GM18519 (cell line): ENCODE data around the gene AP4S1.
"Not testable (repeated sequence)": the region's sequence is repeated elsewhere in the genome, so short reads cannot be mapped to it uniquely, and the experiment has no call there.

Experiments used
- ATAC-seq: cut with Tn5 transposase; IDR thresholded peaks from one replicate; pipeline ENCODE4 v1.9.1; 2021; ENCODE audit warnings: mild to moderate bottlenecking, moderate library complexity; ENCODE audit not compliant: unreplicated experiment, low FRiP score

The AP4S1 gene

DNA sequence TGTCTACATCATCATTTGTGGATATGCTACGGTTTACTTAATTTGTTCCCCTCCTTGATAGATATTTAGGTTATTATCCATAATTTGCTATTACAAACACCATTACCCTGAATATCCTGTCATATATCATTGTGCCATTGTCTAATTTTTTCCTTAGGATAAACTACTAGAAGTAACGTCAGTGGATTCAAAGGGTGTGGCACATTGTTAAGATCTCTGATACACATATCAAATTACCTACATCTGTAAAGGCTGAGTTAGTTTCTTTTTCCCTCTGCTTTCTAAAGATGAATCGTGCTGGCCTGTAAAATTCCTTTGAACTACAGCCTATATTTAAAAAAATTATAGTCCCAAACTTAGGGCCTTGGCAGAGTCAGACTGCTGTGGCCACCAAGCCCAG is 54.6 kb downstream of the AP4S1 start:
- no peak for ATAC-seq

DNA sequence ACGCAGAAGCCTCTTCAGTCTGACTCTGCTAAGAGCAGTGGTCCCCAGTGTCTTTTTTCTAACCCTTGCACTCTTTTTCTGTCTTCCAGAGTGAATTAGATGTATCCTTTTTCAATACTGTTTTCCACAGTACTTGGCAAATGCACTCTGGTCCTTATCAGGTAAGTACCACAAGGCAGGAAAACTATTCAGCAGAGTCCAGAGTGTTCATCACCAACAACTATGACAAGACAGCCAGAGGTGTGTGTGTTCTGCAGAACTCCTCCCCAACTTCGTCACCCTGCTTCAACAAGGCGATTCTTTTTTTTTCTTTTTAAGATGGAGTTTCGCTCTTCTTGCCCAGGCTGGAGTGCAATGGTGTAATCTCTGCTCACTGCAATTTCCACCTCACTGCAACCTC is 55.0 kb downstream of the AP4S1 start:
- ATAC-seq = no peak

DNA sequence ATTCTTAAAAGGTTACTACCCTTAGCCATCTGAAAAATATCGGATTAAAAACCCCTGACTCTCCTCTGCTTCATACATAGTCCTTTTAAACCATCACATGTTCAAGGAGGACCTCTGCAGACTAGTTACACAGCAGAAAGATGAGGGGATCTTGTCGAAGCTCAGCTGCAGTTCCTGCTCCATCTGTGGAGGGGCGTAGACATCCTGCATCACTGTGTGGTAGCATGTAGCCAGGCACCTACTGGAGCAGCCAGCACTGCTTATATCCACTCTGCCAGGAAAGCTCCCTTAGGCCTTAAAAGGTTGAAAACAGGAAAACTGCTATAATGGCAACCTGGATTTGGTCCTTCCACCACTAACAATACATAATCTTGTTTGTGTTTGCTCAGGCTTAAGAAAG is 58.3 kb downstream of the AP4S1 start:
- no peak for ATAC-seq

DNA sequence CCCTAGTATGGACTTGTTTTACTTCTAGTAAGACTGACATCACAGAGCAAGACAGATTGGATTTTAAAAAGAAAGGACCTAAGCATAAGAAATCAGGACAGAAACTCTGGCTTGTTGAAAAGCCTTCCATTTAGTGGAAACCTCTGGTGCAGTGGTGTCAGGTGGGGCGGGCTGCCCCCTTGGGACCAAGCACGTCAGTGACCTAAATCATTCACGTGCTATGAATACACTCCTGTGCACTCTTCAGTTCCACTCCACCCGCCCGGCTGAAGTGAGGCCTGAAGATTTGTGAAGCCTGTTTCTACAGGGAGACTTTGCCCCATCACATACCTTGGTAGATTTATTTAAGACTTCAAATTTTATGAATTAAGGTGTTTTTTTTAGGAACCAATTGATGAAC is 58.9 kb downstream of the AP4S1 start:
- ATAC-seq = no peak

DNA sequence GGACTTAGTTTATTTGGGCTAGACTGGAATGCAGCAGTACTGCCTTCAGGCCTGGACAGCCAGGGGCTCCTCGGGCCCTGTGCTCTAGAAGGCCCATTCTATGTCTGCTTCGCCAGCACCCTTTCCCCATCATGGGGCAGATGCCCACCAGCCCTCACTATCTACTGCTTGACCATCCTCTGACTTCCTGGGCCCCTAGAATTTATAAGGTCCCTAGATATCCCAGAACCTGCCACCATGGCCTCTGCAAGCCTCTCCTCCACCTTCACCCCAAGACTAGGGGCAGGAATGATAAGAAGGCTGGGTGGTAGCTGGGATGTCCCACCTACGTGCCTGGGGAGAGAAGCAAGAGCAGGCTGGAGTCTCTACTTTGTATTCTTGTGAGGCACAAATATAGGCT is 59.6 kb downstream of the AP4S1 start:
- no peak for ATAC-seq

DNA sequence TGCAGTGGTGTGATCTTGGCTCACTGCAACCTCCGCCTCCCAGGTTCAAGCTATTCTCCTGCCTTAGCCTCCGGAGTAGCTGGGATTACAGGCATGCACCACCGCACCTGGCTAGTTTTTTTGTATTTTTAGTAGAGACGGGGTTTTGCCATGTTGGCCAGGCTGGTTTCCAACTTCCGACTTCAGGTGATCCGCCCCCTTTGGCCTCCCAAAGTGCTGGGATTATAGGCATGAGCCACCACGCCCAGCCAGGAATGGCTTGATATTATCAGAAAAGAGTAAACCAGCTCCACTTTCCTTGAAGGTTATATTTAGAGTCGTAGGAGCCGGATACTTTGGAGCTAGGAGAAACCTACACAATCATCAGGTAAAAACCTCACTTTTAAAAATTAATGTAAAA is 61.0 kb downstream of the AP4S1 start:
- ATAC-seq = not testable (repeated sequence)

DNA sequence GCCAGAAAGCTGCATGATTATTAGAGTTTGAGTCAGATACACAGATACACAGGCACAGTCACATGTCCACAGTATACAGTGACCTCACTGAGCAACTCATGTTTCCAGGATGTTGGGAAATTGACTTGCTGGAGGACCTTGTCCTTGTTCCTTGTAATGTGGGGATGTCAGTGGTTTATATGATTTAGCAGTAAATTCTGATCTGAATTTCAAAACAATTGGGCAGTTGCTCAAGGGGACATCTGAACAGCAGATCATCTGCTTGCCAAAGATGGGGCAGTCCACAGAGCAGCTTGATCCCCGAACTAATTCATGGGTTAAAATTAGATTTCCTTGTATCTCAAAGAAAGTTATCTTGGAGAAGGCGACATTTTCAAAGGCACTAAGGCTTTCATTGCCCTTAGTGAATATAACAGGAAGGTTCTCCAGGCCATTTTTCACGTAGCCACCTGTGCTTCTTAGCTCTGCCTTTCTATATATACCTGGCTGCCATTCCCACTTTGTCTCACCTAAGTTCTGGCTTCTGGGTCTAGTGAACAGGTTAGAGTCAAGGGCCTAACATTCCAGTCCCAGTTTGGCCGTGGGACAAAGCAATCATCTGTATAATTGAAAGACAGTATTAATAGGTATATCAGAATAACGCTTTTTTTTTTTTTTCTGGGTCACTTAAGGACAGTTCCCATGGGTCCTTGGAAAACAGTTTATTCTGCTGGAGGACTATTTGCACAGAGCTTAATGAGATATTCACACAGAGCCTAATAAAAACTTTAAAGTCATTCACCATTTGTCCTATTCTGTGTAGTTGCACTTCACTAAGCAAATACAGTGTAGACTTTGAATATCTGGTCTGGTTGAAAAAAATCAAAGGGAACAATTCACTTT is 65.7 kb downstream of the AP4S1 start:
- ATAC-seq = no peak

DNA sequence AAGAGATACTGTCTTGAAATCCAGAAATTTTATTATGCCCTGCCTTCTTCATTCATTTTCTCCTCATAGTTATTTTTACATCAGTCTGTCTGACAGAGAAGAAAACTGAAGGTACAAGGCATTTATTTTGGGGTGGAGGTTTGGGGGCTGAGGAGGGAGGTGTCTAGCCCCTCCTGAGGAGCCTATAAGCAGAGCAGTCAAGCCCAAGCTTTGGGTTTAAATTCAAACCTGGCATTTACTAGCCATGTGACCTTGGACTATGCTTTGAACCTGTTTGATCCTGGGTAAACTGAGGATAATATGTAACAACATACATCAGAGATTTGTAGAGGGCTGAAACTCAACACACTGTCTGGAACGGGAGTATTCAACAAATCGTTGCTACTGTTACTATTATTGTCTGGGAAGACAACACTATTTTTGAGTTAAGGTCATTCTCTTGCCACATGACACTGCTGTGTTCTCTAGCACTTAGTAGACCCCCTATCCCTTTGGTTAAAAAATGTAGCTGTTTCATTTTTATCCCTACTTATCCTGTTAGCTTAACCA is 66.8 kb downstream of the AP4S1 start:
- no peak for ATAC-seq

DNA sequence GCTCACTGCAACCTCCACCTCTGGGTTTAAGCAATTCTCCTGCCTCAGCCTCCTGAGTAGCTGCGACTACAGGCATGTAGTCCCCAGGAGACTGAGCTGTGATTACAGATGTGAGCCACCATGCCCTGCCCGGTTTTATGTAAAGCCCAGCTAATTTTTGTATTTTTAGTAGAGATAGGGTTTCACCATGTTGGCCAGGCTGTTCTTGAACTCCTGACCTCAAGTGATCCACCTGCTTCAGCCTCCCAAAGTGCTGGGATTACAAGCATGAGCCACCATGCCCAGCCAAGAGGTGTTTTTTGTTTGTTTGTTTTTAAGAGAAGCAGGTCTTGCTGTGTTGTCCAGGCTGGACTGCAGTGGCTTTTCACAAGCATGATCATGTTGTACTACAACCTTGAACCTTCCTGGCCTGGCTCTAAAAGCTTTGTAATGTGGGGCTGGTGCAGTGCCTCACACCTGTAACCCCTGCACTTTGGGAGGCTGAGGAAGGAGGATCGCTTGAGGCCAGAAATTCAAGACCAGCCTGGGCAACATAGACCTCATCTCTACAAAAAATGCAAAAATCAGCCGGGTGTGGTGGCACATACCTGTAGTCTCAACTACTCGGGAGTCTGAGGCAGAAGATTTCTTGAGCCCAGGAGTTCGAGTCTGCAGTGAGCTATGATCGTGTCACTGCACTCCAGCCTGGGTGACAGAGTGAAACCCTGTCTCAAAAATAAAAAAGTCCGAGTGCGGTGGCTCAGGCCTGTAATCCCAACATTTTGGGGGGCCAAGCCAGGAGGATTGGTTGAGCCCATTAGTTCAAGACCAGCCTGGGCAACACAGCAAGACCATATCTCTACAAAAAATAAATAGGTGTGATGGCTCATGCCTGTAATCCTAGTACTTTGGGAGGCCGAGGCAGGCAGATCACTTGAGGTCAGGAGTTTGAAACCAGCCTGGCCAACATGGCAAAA is 68.7 kb downstream of the AP4S1 start:
- ATAC-seq = not testable (repeated sequence)

DNA sequence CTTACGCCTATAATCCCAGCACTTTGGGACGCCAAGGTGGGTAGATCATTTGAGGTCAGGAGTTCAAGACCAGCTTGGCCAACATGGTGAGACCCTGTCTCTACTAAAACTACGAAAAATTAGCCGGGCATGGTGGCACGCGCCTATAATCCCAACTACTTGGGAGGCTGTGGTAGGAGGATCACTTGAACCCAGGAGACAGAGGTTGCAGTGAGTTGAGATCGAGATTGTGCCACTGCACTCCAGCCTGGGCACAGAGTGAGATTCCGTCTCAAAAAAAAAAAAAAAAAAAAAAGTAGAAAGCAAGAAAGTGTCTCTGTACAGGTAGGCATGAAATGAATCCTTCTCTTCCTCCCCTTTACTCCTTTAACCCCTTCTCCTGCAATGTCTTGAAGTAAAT is 70.4 kb downstream of the AP4S1 start:
- ATAC-seq = not testable (repeated sequence)

DNA sequence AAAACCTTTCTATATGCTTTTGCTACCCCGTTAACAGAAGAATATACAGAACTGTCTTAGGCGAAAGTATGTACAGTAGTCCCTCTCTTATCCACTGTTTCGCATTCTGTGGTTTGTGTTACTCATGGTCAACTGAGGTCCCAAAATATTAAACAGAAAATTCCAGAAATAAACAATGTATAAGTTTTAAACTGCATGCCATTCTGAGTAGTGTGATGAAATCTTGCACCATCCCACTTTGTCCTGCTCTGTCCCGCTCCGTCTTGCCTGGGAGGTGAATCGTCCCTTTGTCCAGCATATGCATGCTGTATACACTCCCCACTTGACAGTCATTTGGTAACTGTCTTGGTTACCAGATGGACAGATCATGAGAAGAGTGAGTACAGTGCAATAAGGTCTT is 70.8 kb downstream of the AP4S1 start:
- ATAC-seq = no peak

DNA sequence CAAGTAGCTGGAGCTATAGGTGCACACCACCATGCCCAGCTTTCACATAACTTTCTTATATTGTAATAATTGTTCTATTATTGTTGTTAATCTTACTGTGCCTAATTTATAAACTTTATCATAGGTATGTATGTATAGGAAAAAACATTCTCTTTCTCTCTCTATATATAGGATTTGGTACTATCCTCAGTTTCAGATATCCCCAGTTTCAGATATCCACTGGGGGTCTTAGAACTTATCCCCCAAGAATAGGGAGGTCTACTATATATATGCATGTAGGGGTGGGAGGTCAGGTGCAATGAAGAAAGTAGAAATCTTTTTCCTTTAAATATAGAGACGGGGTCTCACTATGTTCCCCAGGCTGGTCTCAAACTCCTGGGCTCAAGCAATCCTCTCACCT is 71.6 kb downstream of the AP4S1 start:
- ATAC-seq = no peak

DNA sequence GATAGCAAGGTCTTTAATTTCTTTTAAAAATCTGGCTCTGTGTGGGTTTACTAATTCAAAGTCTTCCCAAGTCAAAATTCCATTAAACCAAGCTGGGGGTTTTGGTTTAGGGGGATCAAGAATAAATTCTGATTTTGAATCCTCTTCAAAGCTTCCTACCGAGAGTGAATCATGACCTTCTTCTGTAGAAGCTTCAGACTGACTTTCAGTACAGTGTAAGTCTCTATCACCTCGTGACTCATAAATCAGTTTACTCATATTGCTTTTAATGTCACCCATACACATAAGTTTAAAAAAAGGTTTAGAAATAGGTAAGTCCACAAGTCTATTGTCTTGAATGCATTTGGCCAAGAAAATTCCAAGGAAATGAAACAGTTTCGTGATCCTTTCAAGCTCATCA is 81.3 kb downstream of the AP4S1 start:
- no peak for ATAC-seq

DNA sequence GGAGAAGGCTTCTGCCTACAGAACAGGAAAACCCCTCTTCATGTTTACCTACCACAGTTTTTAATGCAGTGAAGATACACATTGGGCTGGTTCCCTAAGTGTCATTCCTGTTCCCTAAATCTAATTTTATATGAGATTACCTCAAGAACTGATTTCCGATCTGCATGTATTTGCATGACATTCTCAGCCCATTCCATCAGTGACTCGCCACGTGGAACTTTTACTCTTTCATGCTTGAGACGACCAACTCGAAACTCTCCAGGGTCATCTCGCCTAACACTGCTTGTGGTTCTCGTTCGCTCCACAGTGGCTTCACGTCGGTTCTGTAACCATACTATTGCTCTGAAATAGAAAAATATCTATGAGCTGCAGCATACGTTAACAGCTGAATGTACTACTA is 83.8 kb downstream of the AP4S1 start:
- no peak for ATAC-seq

DNA sequence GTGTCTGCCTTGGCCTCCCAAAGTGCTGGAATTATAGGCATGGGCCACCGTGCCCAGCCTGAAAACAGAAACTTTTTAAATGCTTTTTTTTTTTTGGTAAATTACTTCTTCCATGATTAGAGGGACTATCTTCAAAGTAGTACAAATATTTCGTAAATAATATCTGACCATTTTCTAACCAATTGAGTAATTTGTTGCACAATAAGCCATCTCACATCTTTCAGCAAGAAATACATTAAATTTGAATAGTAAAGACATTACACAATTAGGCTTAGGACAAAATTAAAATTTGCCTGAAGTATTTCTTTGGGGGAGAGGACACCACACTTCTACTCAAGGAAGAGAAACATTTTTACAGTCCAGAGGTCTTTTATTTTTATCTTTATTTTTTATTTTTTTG is 85.4 kb downstream of the AP4S1 start:
- no peak for ATAC-seq

DNA sequence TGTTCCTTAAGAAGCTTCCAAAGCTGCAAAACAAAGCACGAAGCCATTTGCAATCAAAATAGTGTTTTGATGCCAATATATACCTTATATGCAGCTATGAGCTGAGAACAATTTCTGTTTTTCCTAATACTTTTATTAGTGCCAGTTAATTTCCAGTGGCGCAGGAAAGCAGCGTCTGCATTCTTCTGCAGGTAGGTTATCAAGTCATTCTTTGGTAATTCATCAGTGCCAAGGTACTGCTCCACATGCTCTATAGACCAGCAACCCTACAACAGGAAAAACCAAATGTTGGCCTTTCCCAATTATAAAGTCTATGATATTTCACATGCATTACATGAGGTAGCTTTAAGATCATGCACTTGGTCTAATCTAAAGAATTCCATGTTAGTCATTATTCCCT is 88.3 kb downstream of the AP4S1 start:
- ATAC-seq = no peak

DNA sequence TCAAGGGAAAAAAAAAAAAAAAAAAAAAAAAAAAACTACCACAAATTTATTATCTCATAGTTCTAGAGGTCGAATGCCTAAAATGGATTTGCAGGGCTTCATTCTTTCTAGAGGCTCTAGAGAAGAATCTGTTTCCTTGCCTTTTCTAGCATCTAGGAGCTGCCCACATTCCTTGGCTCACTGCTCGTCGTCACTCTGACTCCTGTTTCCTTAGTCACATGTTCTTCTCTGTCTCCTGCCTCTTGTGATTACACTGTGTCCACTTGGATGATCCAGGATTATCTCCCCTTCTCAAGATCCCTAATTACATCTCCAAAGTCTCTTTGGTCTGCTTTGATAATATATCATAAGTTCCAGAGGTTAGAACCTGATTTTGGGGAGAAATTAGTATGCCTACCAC is 93.4 kb downstream of the AP4S1 start:
- no peak for ATAC-seq

DNA sequence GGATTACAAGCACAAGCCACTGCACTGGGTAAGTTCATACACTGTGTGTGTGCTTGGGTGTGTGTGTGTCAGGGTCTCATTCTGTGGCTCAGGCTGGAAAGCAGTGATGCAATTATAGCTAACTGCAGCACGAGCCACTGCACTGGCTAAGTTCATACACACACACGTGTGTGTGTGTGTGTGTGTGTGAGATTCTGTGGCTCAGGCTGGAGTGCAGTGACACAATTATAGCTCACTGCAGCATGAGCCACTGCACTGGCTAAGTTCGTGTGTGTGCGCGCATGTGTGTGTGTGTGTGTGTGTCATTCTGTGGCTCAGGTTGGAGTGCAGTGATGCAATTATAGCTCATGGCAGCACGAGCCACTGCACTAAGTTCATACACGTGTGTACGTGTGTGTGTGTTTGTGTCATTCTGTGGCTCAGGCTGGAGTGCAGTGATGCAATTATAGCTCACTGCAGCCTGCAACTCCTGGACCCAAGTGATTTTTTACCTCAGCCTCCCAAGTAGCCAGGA is 96.7 kb downstream of the AP4S1 start:
- no peak for ATAC-seq

DNA sequence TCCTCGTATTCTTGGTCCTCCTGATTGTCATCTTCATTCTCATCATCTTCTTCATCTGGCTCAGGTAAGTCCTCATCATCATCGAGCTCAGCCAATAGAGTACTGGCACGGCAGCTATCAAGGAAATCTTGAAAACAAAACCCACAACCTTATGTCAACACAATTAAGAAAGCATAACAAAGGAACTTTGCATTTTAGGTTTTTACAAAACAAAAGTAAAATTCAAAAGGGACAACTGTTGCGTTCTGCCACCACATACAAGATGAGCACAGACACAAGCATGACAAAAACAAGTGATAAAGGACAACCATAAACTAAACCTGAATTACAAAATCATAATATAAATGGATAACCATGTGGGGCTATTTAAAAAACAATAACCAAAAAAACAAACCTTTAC is 97.5 kb downstream of the AP4S1 start:
- ATAC-seq = no peak

DNA sequence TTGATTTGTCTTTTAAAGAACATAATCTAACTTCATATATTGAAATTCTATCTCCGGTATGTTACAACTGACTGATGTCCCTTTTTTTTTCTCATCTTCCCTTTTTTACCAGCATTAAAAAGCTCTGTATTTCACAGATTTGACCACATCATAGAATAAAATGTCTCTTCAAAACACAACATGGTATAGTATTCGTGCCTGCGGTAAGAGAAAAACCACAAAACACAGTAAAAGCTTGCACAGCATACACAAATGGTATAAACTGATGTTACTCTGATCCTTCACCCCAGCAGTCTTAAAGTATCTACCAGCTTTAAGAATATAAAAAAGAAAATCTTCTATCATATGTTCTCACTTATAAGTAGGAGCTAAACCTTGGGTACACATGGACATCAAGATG is 98.7 kb downstream of the AP4S1 start:
- ATAC-seq = no peak

DNA sequence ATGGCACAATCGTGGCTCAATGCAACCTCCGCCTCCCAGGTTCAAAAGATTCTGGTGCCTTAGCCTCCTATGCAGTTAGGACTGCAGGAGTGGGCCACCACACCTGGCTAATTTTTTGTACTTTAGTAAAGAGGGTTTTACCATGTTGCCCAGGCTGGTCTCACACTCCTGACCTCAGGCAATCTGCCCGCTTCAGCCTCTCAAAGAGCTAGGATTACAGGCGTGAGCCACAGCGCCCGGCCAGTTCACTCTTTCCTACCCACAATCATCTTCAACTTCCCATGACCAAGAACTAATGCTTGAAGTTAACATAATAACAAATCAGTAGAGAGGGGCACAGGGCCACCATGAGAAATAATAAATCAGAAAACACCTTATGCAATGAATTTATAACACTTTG is 99.8 kb downstream of the AP4S1 start:
- ATAC-seq = no peak
